GM23248 (cell line): ENCODE measurements around the gene ST8SIA1.

ENCODE experiments used
- EZH2 ChIP-seq: fragments of 200-600 bp; sonication (generic); IDR thresholded peaks from 2 replicates; pipeline ENCODE4 v1.6.1; 2018; ENCODE audit warnings: antibody characterized with exemption, mild to moderate bottlenecking; ENCODE audit not compliant: insufficient read depth, poor library complexity, severe bottlenecking
- EZH2phosphoT487 ChIP-seq: fragments of 200-600 bp; sonication (generic); IDR thresholded peaks from 2 replicates; pipeline ENCODE4 v1.6.1; 2018; ENCODE audit warnings: antibody characterized with exemption, moderate library complexity, mild to moderate bottlenecking, low read depth; ENCODE audit not compliant: insufficient read depth

- TF ChIP-seq EZH2 (no peak), EZH2phosphoT487 (peak; percentile 94)
Measured at GRCh38 chr12:22333186-22333712, 1.3 kb downstream of the ST8SIA1 start.
